ENCODE results near the gene PTPN12.
"Not testable (repeated sequence)": the region's sequence is repeated elsewhere in the genome, so short reads cannot be mapped to it uniquely, and the experiment has no call there.

Gene PTPN12

GRCh38 chr7:77537136-77537777 lies at the start of gene PTPN12:
TSS of gene PTPN12 (plus strand) at chr7:77537295. CDS start at chr7:77537547, 252 bp downstream.
- DNase-seq: no peak

- no peak for DNase-seq
These were observed 48.1 kb upstream of the PTPN12 start for GRCh38 chr7:77488986-77489385.

GRCh38 chr7:77497079-77497478 lies 40.0 kb upstream of the PTPN12 start:
- no peak for DNase-seq

- no peak for DNase-seq
These were observed 38.3 kb upstream of the PTPN12 start for GRCh38 chr7:77498659-77499379.

GRCh38 chr7:77501192-77501515 lies 35.9 kb upstream of the PTPN12 start:
- DNase-seq: no peak

GRCh38 chr7:77504951-77505350 lies 32.1 kb upstream of the PTPN12 start:
- no peak for DNase-seq

GRCh38 chr7:77506899-77507298 lies 30.2 kb upstream of the PTPN12 start:
- no peak for DNase-seq

GRCh38 chr7:77513002-77513670 lies 24.0 kb upstream of the PTPN12 start:
- not testable (repeated sequence) for DNase-seq

GRCh38 chr7:77516085-77516484 lies 21.0 kb upstream of the PTPN12 start:
- no peak for DNase-seq

GRCh38 chr7:77520261-77520660 lies 16.8 kb upstream of the PTPN12 start:
- no peak for DNase-seq

GRCh38 chr7:77521537-77521936 lies 15.6 kb upstream of the PTPN12 start:
- not testable (repeated sequence) for DNase-seq

GRCh38 chr7:77524731-77525130 lies 12.4 kb upstream of the PTPN12 start:
- DNase-seq: no peak

GRCh38 chr7:77525231-77525630 lies 11.9 kb upstream of the PTPN12 start:
- no peak for DNase-seq

- no peak for DNase-seq
These were observed 8.7 kb upstream of the PTPN12 start for GRCh38 chr7:77528368-77528767.

GRCh38 chr7:77529279-77529678 lies 7.8 kb upstream of the PTPN12 start:
- DNase-seq: no peak

GRCh38 chr7:77531038-77531437 lies 6.1 kb upstream of the PTPN12 start:
- no peak for DNase-seq

- no peak for DNase-seq
These were observed 4.8 kb upstream of the PTPN12 start for GRCh38 chr7:77532247-77532646.

GRCh38 chr7:77532732-77533131 lies 4.4 kb upstream of the PTPN12 start:
- DNase-seq: not testable (repeated sequence)

GRCh38 chr7:77534046-77534445 lies 3.0 kb upstream of the PTPN12 start:
- not testable (repeated sequence) for DNase-seq

- DNase-seq: no peak
These were observed 1.1 kb upstream of the PTPN12 start for GRCh38 chr7:77536017-77536412.

- peak; percentile 83 to 91 for DNase-seq
These were observed 521 bp upstream of the PTPN12 start for GRCh38 chr7:77536413-77537135.

- DNase-seq: peak in 1 of 2 experiments; percentile 70
These were observed 734 bp downstream of the PTPN12 start for GRCh38 chr7:77537778-77538280.
